GM12878 (cell line): ENCODE measurements around the gene CIRBP. TPM values are rescaled to one million over a fixed set of nuclear protein-coding genes. Genes with fewer than 3 reads are reported as not detected.

Source experiments
- ATF7 ChIP-seq: fragments of 450-650 bp; IDR thresholded peaks from 2 replicates; pipeline ENCODE4 v1.6.1; 2016; ENCODE audit warnings: low read depth, mild to moderate bottlenecking
- BACH1 ChIP-seq: fragments of 450-650 bp; IDR thresholded peaks from 2 replicates; pipeline ENCODE4 v1.6.1; 2017; ENCODE audit warnings: mild to moderate bottlenecking, borderline replicate concordance
- ETV6 ChIP-seq, 2 experiments: fragments of 450-650 bp in 1 of 2; IDR thresholded peaks in 1 of 2; conservative IDR thresholded peaks in 1 of 2; 2 replicates each; pipeline ENCODE4 v1.6.1; 2014; ENCODE audit warnings: antibody characterized with exemption in 1 of 2, borderline replicate concordance in 1 of 2, low read depth in 1 of 2, mild to moderate bottlenecking in 1 of 2, moderate library complexity in 1 of 2
- GATAD2B ChIP-seq: fragments of 450-650 bp; conservative IDR thresholded peaks from 2 replicates; pipeline ENCODE4 v1.6.1; 2017; ENCODE audit warnings: low read depth, mild to moderate bottlenecking, moderate library complexity
- IKZF2 ChIP-seq, 2 experiments: fragments of 450-650 bp; IDR thresholded peaks; 2 replicates each; pipeline ENCODE4 v1.6.1; 2017; ENCODE audit warnings: mild to moderate bottlenecking in 2 of 2, moderate library complexity in 2 of 2
- MEF2B ChIP-seq: fragments of 450-650 bp; IDR thresholded peaks from 2 replicates; pipeline ENCODE4 v1.6.1; 2018; ENCODE audit warnings: mild to moderate bottlenecking, moderate library complexity; ENCODE audit not compliant: partially characterized antibody, poor library complexity, severe bottlenecking
- NBN ChIP-seq: fragments of 450-650 bp; IDR thresholded peaks from 2 replicates; pipeline ENCODE4 v1.6.1; 2016
- NKRF ChIP-seq: fragments of 450-650 bp; conservative IDR thresholded peaks from 2 replicates; pipeline ENCODE4 v1.6.1; 2017; ENCODE audit warnings: mild to moderate bottlenecking, moderate library complexity
- POLR2A ChIP-seq: IDR thresholded peaks from 2 replicates; pipeline ENCODE4 v1.6.1; 2011; ENCODE audit warnings: low read depth, mild to moderate bottlenecking, low read length
- POLR2AphosphoS2 ChIP-seq: IDR thresholded peaks from 2 replicates; pipeline ENCODE4 v1.6.1; 2011; ENCODE audit warnings: low read depth, mild to moderate bottlenecking, low read length, improper control_type of control experiment, moderate library complexity
- POLR2AphosphoS5 ChIP-seq: IDR thresholded peaks from 2 replicates; pipeline ENCODE4 v1.6.1; 2011; ENCODE audit warnings: mild to moderate bottlenecking, low read length, inconsistent platforms
- POU2F2 ChIP-seq: IDR thresholded peaks from 3 replicates; pipeline ENCODE4 v1.6.1; 2011; ENCODE audit warnings: low read depth, mild to moderate bottlenecking, low read length, borderline replicate concordance
- SMAD5 ChIP-seq: IDR thresholded peaks from 2 replicates; pipeline ENCODE4 v1.6.1; 2016; ENCODE audit warnings: antibody characterized with exemption, low read depth
- TAF1 ChIP-seq: IDR thresholded peaks from 2 replicates; pipeline ENCODE4 v1.6.1; 2011; ENCODE audit warnings: mild to moderate bottlenecking, low read depth, low read length, borderline replicate concordance
- ZNF384 ChIP-seq: IDR thresholded peaks from 2 replicates; pipeline ENCODE4 v1.6.1; 2012; ENCODE audit warnings: low read depth, mild to moderate bottlenecking, low read length, improper control_type of control experiment, borderline replicate concordance
- polyA plus RNA-seq, 11 experiments: library from polyadenylated mRNA; depleted of rRNA in 4 of 11; unstranded in 6 of 11; stranded (reverse) in 5 of 11; fragments of >200 nt; fragmentation: Nextera tagmentation in 4 of 11; fragmentation: Illumina TruSeq in 1 of 11; extraction: Ambion mirVana in 4 of 11; extraction: Trizol in 1 of 11; gene quantifications; 1 replicate in 1 of 11; 2 replicates in 10 of 11; pipeline versions ENCODE4 v1.2.1 to v1.2.3, GENCODE V29; 2011 to 2016; ENCODE audit warnings: inconsistent platforms in 2 of 11, missing spikeins in 2 of 11, low read depth in 1 of 11
- total RNA-seq, 4 experiments: library from RNA; depleted of rRNA in 3 of 4; stranded (reverse); fragments of >200 nt in 3 of 4; fragmentation: Illumina TruSeq in 1 of 4; extraction: Trizol in 1 of 4; gene quantifications; 2 replicates each; pipeline versions ENCODE4 v1.2.1 to v1.2.3, GENCODE V29; 2013 to 2021
- TF ChIP-seq, protein P1 (sequence below), 3 experiments: IDR thresholded peaks in 2 of 3; conservative IDR thresholded peaks in 1 of 3; 2 replicates each; pipeline ENCODE4 v1.5.1; 2011; ENCODE audit warnings: low read depth in 3 of 3, low read length in 3 of 3, mild to moderate bottlenecking in 3 of 3, control low read depth in 2 of 3, moderate library complexity in 2 of 3, inconsistent platforms in 1 of 3, mixed read lengths in 1 of 3; ENCODE audit not compliant: control insufficient read depth in 2 of 3, insufficient read depth in 1 of 3; ENCODE audit errors: extremely low read depth in 1 of 3

The CIRBP gene
- total and polyA plus RNA-seq, 10 of the 15 experiments (the other 5 are each of a cell fraction or from before 2014, with no cell fraction given): 27.6 to 335 (median 229) TPM

DNA sequence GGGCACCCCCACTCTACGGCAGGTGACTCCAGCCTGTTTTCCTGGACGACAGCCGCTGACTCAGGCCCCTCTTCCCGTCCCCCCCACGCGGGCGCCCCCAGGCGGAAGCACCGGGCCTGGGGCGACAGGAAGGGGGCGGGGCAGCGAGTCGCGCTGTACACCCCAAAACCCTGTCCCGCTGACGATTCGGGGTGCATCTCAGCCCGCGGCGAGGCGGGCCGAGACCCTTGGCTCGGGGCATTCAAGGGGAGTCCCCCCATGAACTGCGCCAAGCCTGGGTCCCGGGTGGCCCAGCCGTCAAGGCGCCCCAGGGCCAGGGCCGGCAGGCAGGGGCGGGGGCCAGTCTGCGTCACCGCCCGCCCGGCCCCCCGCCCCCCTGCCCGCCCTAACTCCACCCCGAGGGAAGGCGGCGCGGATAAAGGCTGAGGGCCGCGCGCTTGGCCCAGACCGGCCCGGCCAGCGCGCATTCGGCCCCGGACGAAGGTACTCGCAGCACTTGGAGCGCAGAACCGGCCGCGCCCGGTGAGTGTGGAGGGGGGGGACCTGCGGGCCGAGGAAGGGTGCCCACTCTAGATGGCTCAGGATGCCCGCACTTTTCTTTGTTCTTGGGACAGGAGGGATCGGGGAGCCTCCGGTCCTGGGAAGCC, 20.9 kb upstream of the CIRBP start, which contains the start of gene MIDN (continued):
- no peak for TF ChIP-seq NKRF
- TF ChIP-seq POLR2A: peak; percentile 91
- TF ChIP-seq POLR2AphosphoS2: peak; percentile 87; the same call in 1 of the 2 replicates
- no peak for TF ChIP-seq MEF2B
- TF ChIP-seq ZNF384: no peak
- TF ChIP-seq, protein P1, sequence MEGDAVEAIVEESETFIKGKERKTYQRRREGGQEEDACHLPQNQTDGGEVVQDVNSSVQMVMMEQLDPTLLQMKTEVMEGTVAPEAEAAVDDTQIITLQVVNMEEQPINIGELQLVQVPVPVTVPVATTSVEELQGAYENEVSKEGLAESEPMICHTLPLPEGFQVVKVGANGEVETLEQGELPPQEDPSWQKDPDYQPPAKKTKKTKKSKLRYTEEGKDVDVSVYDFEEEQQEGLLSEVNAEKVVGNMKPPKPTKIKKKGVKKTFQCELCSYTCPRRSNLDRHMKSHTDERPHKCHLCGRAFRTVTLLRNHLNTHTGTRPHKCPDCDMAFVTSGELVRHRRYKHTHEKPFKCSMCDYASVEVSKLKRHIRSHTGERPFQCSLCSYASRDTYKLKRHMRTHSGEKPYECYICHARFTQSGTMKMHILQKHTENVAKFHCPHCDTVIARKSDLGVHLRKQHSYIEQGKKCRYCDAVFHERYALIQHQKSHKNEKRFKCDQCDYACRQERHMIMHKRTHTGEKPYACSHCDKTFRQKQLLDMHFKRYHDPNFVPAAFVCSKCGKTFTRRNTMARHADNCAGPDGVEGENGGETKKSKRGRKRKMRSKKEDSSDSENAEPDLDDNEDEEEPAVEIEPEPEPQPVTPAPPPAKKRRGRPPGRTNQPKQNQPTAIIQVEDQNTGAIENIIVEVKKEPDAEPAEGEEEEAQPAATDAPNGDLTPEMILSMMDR (IDR thresholded peaks at IDR 0.05 in 2 of 3, conservative IDR thresholded peaks at IDR 0.05 in 1 of 3; ENCODE audit: control insufficient read depth in 2 of 3, extremely low read depth in 1 of 3, insufficient read depth in 1 of 3, low read depth in 3 of 3, low read length in 3 of 3): peak; percentile 40 to 56 (median 46); a peak in 5 of 6 replicates
- TF ChIP-seq GATAD2B: peak; percentile 82; the same call in 1 of the 2 replicates
- peak; percentile 66; the same call in 1 of the 2 replicates for TF ChIP-seq NBN
- TF ChIP-seq IKZF2 (IDR thresholded peaks at IDR 0.05): peak in 1 of 2 experiments; percentile 54; a peak in 1 of 4 replicates
- TF ChIP-seq POU2F2: peak; percentile 39; the same call in 1 of the 3 replicates
- no peak for TF ChIP-seq ATF7
- peak; percentile 55; the same call in 1 of the 2 replicates for TF ChIP-seq TAF1
- peak; percentile 17; the same call in 1 of the 2 replicates for TF ChIP-seq BACH1
- TF ChIP-seq SMAD5: peak; percentile 83
- peak; percentile 91 for TF ChIP-seq POLR2AphosphoS5
- TF ChIP-seq ETV6 (conservative IDR thresholded peaks at IDR 0.05 in 1 of 2, IDR thresholded peaks at IDR 0.05 in 1 of 2; ENCODE audit: borderline replicate concordance in 1 of 2, low read depth in 1 of 2): 0 out of 4 replicates have a peak, but pooled peaks of 1 of the 2 experiments have one; percentile 14
